Caco-2 (cell line): ENCODE data around the gene HAUS3. TPM values are rescaled to one million over a fixed set of nuclear protein-coding genes. Genes with fewer than 3 reads are reported as not detected.
"Not testable (repeated sequence)": the region's sequence is repeated elsewhere in the genome, so short reads cannot be mapped to it uniquely, and the experiment has no call there.

Source experiments
- BruUV-seq: library from RNA; stranded (reverse); fragments of 400-500 nt; replicated peaks from 2 replicates; lab custom pipeline; 2021; lab: Mats Ljungman, UMichigan
- CTCF ChIA-PET: fragments of 300-600 bp; sonication (Branson Sonifier 250); formaldehyde crosslinking; loops from one replicate; lab custom pipeline; 2022; ENCODE audit warnings: antibody characterized with exemption; lab: Charles Lee
- POLR2A ChIA-PET: fragments of 300-600 bp; sonication (Branson Sonifier 250); formaldehyde crosslinking; loops from one replicate; lab custom pipeline; 2022; ENCODE audit warnings: antibody characterized with exemption; lab: Charles Lee
- DNase-seq, 2 experiments: peaks; one replicate each; pipeline versions ENCODE4 v3.0.0 to v3.0.0-alpha.2; 2020 to 2022
- H3K27me3 ChIP-seq: replicated peaks from 2 replicates; pipeline ENCODE4 v1.6.0; 2011; ENCODE audit warnings: low read length; ENCODE audit not compliant: control insufficient read depth, insufficient read depth
- H3K36me3 ChIP-seq: 2 replicates; pipeline ENCODE4 v1.5.1; 2011; ENCODE audit warnings: low read length; ENCODE audit not compliant: control insufficient read depth, insufficient read depth
- H3K4me1 ChIP-seq: fragments of 250-450 bp; sonication (Bioruptor Pico); 2 replicates; pipeline ENCODE4 v1.5.1; 2020; ENCODE audit warnings: mild to moderate bottlenecking
- H3K4me3 ChIP-seq: 2 replicates; pipeline ENCODE4 v1.5.1; 2011; ENCODE audit warnings: low read depth, mild to moderate bottlenecking, control low read depth, low read length
- H3K9me3 ChIP-seq: fragments of 250-450 bp; sonication (Bioruptor Pico); 2 replicates; pipeline ENCODE4 v1.5.1; 2020; ENCODE audit warnings: mild to moderate bottlenecking, moderate library complexity
- H3K27ac Mint-ChIP-seq: one replicate; pipeline ENCODE4 v1.8.0; 2022; ENCODE audit warnings: mixed read lengths; ENCODE audit not compliant: unreplicated experiment
- H3K27me3 Mint-ChIP-seq: one replicate; pipeline ENCODE4 v1.8.0; 2022; ENCODE audit warnings: mixed read lengths; ENCODE audit not compliant: insufficient read depth, unreplicated experiment
- H3K36me3 Mint-ChIP-seq: one replicate; pipeline ENCODE4 v1.8.0; 2022; ENCODE audit warnings: mild to moderate bottlenecking, mixed read lengths; ENCODE audit not compliant: insufficient read depth, unreplicated experiment
- H3K4me1 Mint-ChIP-seq: one replicate; pipeline ENCODE4 v1.8.0; 2022; ENCODE audit warnings: low read depth, mixed read lengths; ENCODE audit not compliant: unreplicated experiment
- H3K4me3 Mint-ChIP-seq: one replicate; pipeline ENCODE4 v1.8.0; 2022; ENCODE audit warnings: mild to moderate bottlenecking, moderate library complexity, mixed read lengths; ENCODE audit not compliant: unreplicated experiment
- H3K9me3 Mint-ChIP-seq: one replicate; pipeline ENCODE4 v1.8.0; 2022; ENCODE audit warnings: mixed read lengths; ENCODE audit not compliant: unreplicated experiment
- intact Hi-C: fragments of 100-400 bp; cut with micrococcal nuclease; formaldehyde crosslinking; loops from one replicate; pipeline ENCODE4 v1.10.0; 2022; ENCODE audit not compliant: unreplicated experiment
- total RNA-seq: library from RNA; stranded (reverse); gene quantifications from 2 replicates; pipeline ENCODE4 v1.2.3, GENCODE V29; 2022
- TF ChIP-seq, protein P1 (sequence below), 2 experiments: fragments of 200-600 bp in 1 of 2; IDR thresholded peaks; 1 replicate in 1 of 2; 2 replicates in 1 of 2; pipeline versions ENCODE4 v1.5.1 to v1.8.0; 2011 to 2022; ENCODE audit warnings: antibody characterized with exemption in 1 of 2, control low read depth in 1 of 2, inconsistent platforms in 1 of 2, low read depth in 1 of 2, low read length in 1 of 2, mild to moderate bottlenecking in 1 of 2, moderate library complexity in 1 of 2; ENCODE audit not compliant: insufficient read depth in 1 of 2, severe bottlenecking in 1 of 2, unreplicated experiment in 1 of 2

Gene HAUS3
- total RNA-seq, 1 experiment from 2014 or later, result 17.9 TPM

DNA sequence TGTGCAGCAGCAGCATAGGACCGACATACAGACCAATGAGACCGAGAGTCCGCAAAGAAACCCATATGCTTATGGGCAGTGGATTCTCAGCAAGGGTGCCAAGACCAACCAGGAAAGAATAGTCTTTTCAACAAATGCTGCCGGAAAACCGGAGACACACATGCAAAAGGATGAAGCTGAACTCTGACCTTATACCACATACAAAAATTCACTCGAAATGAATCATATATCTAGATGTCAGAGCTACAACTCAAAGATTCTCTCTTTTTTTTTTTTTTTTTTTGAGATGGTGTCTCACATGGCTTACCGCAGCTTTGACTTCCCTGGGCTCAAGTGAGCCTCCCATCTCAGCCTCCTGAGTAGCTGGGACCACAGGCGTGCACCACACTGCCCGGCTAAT lies 36.0 kb upstream of the HAUS3 start:
- ChIA-PET CTCF (no interaction called here), POLR2A (interaction anchor here (0.7 kb wide), 1 partner anchor 15 kb away, joined by 9 read pairs; no protein-coding TSS in a partner anchor)
- no TSS peak for BruUV-seq
- H3K27me3 Mint-ChIP-seq, result peaks cover 5% of the 10 kb centered on the region
- H3K36me3 Mint-ChIP-seq, result no peaks in the 10 kb centered on the region
- H3K9me3 Mint-ChIP-seq, result no peaks in the 10 kb centered on the region
- no peak overlapping the region for H3K27ac Mint-ChIP-seq
- H3K4me1 Mint-ChIP-seq, result peaks cover 9% of the 10 kb centered on the region
- TF ChIP-seq, protein P1, sequence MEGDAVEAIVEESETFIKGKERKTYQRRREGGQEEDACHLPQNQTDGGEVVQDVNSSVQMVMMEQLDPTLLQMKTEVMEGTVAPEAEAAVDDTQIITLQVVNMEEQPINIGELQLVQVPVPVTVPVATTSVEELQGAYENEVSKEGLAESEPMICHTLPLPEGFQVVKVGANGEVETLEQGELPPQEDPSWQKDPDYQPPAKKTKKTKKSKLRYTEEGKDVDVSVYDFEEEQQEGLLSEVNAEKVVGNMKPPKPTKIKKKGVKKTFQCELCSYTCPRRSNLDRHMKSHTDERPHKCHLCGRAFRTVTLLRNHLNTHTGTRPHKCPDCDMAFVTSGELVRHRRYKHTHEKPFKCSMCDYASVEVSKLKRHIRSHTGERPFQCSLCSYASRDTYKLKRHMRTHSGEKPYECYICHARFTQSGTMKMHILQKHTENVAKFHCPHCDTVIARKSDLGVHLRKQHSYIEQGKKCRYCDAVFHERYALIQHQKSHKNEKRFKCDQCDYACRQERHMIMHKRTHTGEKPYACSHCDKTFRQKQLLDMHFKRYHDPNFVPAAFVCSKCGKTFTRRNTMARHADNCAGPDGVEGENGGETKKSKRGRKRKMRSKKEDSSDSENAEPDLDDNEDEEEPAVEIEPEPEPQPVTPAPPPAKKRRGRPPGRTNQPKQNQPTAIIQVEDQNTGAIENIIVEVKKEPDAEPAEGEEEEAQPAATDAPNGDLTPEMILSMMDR (IDR thresholded peaks at IDR 0.05; ENCODE audit: insufficient read depth in 1 of 2, low read depth in 1 of 2, low read length in 1 of 2, severe bottlenecking in 1 of 2, unreplicated experiment in 1 of 2), result no peak
- Histone ChIP-seq H3K4me1 (no peaks in the 10 kb centered on the region), H3K9me3 (no peaks in the 10 kb centered on the region), H3K36me3 (no peaks in the 10 kb centered on the region), H3K4me3 (no peak overlapping the region), H3K27me3 (no peaks in the 10 kb centered on the region; the same call in 1 of the 2 replicates)
- intact Hi-C loops, result no loop called here
- DNase-seq, result no peak
- no peak overlapping the region for H3K4me3 Mint-ChIP-seq

DNA sequence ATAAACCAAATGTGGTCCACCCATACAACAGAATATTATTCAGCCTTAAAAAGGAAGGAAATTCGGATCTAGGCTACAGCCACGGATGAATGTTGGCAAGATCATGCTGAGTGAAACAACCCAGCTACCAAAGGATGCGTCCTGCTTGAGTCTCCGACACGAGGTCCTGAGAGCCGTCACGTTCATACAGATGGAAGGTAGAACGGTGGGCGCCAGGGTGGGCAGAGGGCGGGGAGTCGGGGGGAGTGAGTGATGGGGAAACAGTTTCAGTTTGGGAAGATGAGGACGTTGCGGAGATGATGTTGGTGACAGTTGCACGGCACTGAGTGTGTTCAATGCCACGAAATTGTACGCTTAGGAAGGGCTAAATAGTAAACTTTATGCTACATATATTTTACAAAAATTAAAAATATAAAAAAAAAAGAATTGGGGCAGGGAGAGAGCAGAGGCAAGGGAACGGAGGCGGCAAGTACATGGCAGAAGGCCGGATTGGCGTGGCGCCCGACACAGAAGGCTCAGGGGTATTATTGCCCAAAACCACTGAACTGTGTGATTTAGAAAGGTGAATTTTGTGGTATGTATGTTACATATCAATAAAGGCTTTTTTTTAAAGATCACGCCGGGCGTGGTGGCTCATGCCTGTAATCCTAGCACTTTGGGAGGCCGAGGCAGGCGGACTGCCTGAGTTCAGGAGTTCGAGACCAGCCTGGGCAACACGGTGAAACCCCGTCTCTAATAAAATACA lies 34.8 kb upstream of the HAUS3 start:
- Histone ChIP-seq H3K27me3 (no peaks in the 10 kb centered on the region; the same call in 1 of the 2 replicates), H3K9me3 (no peaks in the 10 kb centered on the region), H3K4me1 (no peaks in the 10 kb centered on the region), H3K36me3 (no peaks in the 10 kb centered on the region), H3K4me3 (no peak overlapping the region)
- no TSS peak for BruUV-seq
- Mint-ChIP-seq H3K9me3 (no peaks in the 10 kb centered on the region), H3K4me3 (no peak overlapping the region), H3K4me1 (peaks cover 9% of the 10 kb centered on the region), H3K27me3 (peaks cover 2% of the 10 kb centered on the region), H3K36me3 (no peaks in the 10 kb centered on the region), H3K27ac (no peak overlapping the region)
- no peak for DNase-seq
- TF ChIP-seq, protein P1 (IDR thresholded peaks at IDR 0.05; ENCODE audit: insufficient read depth in 1 of 2, low read depth in 1 of 2, low read length in 1 of 2, severe bottlenecking in 1 of 2, unreplicated experiment in 1 of 2), result no peak
- ChIA-PET POLR2A (no interaction called here), CTCF (no interaction called here)
- intact Hi-C loops, result no loop called here

DNA sequence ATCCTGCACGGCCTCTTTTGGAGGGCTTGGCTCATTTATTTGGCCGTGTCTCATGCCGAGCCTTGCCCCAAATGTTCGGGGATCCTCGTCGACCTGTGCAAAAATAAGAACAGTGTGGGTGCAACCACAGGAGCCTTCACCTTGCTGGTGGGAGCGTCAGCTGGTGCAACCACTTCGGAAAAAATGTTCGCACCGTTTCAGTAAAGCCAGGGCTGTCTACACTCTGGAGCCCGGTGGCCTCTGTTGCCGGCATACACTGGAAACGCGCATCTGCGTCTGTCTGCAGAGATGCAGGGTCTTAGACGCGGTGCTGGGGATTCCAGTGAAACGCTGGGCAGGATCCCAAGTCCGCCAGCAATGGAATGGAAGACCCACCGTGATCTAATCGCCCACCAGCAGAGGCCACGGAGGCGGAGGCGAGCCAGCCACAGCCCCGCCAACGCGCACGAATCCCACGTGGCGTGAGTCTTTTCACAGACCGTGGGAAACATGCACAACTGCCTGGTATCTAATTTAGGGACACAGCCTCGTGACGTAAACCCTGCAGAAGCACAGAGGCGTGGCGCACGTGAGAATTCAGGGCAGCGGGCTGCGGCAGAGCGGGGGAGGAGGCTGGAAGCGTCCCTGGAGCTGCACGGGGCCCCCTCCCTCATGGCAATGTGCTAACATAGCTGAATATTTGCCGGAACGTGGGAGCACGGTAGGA lies 33.8 kb upstream of the HAUS3 start:
- H3K36me3 ChIP-seq, result no peaks in the 10 kb centered on the region

DNA sequence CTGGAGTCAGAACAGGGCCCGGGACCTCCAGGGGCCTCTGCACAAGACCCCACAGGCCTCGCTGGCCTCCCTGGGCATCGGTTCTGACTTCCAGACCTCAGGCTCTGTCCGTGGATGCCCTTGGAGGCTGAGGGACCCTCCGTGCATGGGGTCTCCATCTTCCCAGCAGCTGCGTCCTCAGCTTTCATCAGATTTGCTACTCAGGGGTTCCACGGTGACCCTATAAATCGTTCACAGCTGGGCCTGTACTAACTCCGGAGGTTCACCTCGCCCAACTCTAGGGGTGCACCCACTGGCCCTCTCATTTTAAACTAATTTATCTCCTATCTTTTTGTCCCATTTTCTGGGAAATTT lies 33.1 kb upstream of the HAUS3 start:
- intact Hi-C loops, result not testable (repeated sequence)

More for the DNA sequence above, 33.8 kb upstream of the HAUS3 start:
- H3K4me3 ChIP-seq, result no peak overlapping the region
- ChIA-PET CTCF (no interaction called here), POLR2A (no interaction called here)
- Mint-ChIP-seq H3K9me3 (no peaks in the 10 kb centered on the region), H3K4me3 (no peak overlapping the region), H3K27ac (no peak overlapping the region), H3K36me3 (no peaks in the 10 kb centered on the region), H3K27me3 (peaks cover 2% of the 10 kb centered on the region), H3K4me1 (peaks cover 9% of the 10 kb centered on the region)
- no peak for DNase-seq
- no peaks in the 10 kb centered on the region; the same call in 1 of the 2 replicates for H3K27me3 ChIP-seq
- no TSS peak for BruUV-seq
- H3K9me3 ChIP-seq, result no peaks in the 10 kb centered on the region
- TF ChIP-seq, protein P1 (IDR thresholded peaks at IDR 0.05; ENCODE audit: insufficient read depth in 1 of 2, low read depth in 1 of 2, low read length in 1 of 2, severe bottlenecking in 1 of 2, unreplicated experiment in 1 of 2), result no peak
- intact Hi-C loops, result no loop called here
- H3K4me1 ChIP-seq, result no peaks in the 10 kb centered on the region

More for the DNA sequence above, 33.1 kb upstream of the HAUS3 start:
- H3K9me3 ChIP-seq, H3K36me3 Mint-ChIP-seq, POLR2A ChIA-PET, H3K4me3 ChIP-seq, H3K36me3 ChIP-seq, H3K27me3 ChIP-seq, H3K27ac Mint-ChIP-seq, H3K9me3 Mint-ChIP-seq, DNase-seq, H3K27me3 Mint-ChIP-seq, H3K4me1 ChIP-seq, H3K4me1 Mint-ChIP-seq, BruUV-seq, CTCF ChIA-PET, H3K4me3 Mint-ChIP-seq: not testable (repeated sequence)
